Loucy (cell line): Measurements from ENCODE around the gene KIAA0232.

ENCODE experiments used
- EZH2phosphoT487 ChIP-seq: fragments of 200-600 bp; IDR thresholded peaks from 2 replicates; pipeline ENCODE4 v1.6.1; 2018; ENCODE audit warnings: antibody characterized with exemption, mild to moderate bottlenecking, moderate library complexity, borderline replicate concordance
- TF ChIP-seq, protein P1 (sequence below): fragments of 200-600 bp; sonication (generic); conservative IDR thresholded peaks from 2 replicates; pipeline ENCODE4 v1.5.1; 2014; ENCODE audit warnings: mild to moderate bottlenecking, antibody characterized with exemption, low read length

DNA sequence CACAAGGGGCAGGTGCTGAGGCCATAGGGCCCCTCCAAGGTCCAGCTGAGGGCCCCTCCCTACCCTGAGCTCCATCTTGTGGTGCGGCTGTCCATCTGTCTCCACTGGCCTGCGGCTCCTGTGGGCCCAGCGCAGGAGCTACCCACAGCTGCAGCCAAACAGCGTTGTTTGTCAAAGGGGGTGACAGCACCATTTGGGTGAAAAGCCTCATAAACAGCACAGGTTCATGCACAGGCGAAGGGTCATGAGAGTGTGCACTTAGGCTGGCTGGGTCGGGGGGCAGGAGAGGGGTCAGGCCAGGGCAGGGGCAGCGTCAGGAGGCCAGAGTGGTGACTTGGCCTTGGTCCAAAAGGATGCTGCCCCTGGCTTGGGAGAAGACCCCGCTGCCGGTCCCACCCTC, 34.2 kb upstream of the KIAA0232 start:
- TF ChIP-seq, protein P1, sequence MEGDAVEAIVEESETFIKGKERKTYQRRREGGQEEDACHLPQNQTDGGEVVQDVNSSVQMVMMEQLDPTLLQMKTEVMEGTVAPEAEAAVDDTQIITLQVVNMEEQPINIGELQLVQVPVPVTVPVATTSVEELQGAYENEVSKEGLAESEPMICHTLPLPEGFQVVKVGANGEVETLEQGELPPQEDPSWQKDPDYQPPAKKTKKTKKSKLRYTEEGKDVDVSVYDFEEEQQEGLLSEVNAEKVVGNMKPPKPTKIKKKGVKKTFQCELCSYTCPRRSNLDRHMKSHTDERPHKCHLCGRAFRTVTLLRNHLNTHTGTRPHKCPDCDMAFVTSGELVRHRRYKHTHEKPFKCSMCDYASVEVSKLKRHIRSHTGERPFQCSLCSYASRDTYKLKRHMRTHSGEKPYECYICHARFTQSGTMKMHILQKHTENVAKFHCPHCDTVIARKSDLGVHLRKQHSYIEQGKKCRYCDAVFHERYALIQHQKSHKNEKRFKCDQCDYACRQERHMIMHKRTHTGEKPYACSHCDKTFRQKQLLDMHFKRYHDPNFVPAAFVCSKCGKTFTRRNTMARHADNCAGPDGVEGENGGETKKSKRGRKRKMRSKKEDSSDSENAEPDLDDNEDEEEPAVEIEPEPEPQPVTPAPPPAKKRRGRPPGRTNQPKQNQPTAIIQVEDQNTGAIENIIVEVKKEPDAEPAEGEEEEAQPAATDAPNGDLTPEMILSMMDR = no peak
- TF ChIP-seq EZH2phosphoT487 = no peak
